AG08395 (cell line): ENCODE measurements around the gene TET2.

Experiments used
- DNase-seq: peaks from one replicate; pipeline ENCODE4 v3.0.0; 2012; ENCODE audit warnings: mixed read lengths, low spot score

The TET2 gene

GRCh38 chr4:105140684-105141490 is 5.8 kb upstream of the TET2 start:
- peak; percentile 32 for DNase-seq

- no peak for DNase-seq
Measured at GRCh38 chr4:105145156-105145902, 1.3 kb upstream of the TET2 start.

DNA sequence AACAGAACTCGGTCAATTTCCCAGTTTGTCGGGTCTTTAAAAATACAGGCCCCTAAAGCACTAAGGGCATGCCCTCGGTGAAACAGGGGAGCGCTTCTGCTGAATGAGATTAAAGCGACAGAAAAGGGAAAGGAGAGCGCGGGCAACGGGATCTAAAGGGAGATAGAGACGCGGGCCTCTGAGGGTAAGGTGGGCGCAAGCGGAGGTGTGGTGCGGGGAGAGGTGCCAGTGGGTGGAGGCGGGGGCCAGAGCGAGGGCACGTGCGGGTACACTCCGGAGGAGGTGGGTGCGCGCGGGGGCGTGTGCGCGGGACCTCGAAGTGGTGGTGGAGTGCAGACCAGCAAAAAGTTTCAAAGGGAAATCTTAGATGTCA is 787 bp upstream of the TET2 start:
- DNase-seq, result no peak

DNA sequence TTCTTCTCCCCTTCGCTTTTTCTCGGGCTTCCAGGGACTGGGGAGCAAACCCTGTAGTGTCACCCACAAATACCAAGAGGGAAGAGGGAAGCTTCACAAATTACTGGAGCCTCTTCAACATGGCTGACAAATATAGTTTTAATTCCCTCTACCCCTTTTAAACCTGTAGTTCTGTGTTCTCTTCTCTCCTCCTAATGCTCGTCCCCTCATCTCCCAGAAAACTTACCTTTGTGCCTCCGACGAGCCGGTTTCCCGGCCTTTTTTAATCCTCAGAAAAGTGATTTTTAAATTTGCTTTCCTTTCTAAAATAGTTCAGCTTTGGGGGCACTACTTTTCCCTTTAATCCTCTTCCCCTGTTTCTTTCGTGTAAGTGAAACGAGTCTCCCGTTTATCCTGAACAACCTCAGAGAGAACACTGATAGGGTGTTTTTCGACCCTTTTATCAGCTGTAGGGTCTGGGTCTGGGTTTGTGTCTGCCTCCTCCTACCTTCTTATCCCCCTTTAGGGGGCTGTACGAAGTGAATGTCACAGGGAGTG is 408 bp downstream of the TET2 start:
- DNase-seq, result no peak

DNA sequence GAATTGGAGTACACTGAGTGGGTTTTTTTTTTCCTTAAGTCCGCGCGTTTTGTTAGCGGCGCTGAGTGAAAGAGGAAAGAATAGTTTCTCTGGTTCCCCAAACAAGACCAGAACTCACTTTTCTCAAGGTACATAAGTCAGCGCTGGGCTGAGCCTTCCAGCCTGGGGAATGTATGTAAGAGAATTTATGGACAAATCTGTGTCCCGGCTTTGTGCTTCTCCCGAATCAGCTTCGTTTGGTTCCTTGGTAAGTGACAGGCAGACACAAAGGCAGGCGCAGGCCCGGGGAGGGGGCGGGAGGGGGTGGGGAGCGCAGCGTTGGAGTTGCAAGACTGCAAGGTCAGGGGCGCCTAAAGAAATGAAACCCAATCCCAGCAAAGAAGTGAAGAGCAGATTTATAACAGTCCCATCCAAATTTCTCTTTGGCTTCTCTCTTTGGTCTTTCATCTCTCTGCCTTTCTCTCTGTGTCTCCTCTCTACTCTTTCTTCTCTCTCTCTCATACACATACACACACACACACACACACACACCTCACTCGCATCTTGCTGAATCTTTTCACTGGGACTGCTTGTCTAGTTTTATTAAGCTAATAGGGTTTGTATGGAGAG is 981 bp downstream of the TET2 start:
- peak; percentile 14 for DNase-seq

DNA sequence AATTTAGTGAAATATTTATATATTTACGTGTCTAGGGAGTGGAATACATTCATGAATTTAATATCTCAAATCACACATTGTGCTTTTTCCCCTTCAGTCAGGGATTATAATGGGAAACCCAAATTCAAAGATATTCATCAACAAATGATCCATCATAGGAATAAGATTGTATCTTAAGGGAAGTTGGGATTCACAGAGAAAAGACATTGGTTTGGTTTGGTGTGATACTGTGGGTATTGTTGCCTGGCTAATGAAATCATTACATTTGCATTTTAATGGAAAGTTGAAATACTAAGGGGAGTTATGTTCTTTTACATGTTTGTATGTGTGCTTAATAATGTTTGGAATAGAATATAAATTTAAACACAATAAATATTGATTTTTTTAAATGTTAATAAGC is 1.7 kb downstream of the TET2 start:
- DNase-seq, result no peak

DNA sequence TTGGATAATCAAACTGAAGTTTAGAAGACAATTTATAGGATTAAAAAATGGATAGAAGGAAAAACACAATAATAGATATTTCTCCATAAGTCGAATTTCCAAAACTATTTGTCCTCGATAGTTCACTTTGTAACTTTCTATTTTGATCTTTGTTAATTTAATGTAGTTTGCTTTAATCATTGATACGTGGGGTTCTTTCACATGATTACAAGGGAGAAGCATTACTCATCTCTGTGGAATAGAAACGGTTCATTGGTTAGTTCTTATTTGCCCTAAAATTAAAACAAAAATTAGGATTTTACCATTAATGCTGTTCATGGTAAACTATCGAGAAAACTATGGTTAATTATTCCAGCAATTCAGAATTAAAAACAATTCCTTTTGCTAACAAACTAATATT is 2.1 kb downstream of the TET2 start:
- no peak for DNase-seq

- DNase-seq, result no peak
Measured at GRCh38 chr4:105149771-105150170, 3.1 kb downstream of the TET2 start.

GRCh38 chr4:105150503-105150902 is 3.8 kb downstream of the TET2 start:
- no peak for DNase-seq

GRCh38 chr4:105153749-105154148 is 7.1 kb downstream of the TET2 start:
- DNase-seq, result no peak

- DNase-seq, result no peak
Measured at GRCh38 chr4:105154576-105154975, 7.9 kb downstream of the TET2 start.

DNA sequence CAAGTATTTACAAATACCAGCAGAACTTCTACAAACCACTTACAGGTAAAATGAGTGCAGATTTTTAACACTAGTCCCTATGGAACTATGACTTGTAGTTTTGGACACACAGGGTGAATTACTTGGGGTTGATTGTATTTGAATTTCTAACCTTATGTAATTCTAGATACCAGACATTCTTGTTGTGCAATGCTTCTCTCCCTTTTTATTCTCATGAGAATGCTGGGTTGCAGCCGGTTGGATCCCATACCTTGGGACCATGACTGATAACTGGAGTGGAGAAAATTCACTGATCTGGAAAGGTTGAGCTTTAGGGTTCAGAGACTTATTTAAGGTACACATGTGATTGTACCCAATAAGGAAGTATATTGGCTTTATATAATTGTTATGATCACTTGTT is 8.8 kb downstream of the TET2 start:
- no peak for DNase-seq

DNA sequence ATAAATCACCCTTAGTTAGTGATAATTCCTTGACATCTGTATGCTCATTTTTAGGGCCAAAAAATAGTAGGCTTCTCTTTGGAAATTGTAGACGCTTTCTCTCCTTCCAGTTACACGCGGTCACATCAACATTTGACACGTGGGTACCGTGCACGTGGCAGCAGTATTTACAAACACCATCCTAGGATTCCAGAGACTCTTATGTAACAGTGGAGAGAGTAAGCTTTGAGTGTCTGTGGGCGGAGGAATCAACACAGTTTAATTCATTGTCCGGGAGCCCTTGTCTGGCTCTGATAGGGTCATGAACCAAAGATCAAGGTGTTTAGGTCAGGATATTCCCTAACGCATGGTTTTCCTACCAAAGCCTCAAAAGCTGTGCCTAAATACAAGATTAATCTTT is 12.2 kb downstream of the TET2 start:
- peak; percentile 34 for DNase-seq

DNA sequence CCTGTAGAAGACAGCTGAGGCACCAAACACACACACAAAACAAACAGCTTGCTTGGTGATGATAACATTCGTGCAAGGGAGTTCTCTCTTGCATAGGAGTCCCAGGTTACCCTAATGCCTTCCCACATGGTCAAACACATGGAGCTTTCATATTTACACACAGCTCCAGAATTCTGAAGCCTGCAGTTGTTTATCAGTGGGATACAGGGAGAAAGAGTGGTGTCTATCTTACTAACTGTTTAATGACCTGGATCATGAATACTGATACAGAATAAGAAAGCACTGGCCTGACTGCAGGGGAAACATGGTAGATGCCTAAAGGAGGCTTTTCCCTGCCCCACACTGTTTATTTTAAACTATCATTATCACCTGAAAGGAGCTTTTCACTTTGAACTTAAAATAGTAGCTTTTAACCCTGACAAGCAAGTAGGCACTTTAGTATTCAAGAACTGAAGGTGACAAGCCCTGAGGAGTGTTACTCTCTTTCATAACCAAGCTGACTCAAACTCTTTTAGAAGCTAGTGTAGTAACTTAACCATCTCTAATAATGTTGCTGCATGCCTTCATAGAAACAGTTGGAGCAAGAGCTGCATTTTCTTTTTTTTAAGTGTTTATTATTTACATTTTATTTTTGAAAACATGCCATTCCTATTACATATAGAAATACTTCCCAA is 15.6 kb downstream of the TET2 start:
- no peak for DNase-seq

DNA sequence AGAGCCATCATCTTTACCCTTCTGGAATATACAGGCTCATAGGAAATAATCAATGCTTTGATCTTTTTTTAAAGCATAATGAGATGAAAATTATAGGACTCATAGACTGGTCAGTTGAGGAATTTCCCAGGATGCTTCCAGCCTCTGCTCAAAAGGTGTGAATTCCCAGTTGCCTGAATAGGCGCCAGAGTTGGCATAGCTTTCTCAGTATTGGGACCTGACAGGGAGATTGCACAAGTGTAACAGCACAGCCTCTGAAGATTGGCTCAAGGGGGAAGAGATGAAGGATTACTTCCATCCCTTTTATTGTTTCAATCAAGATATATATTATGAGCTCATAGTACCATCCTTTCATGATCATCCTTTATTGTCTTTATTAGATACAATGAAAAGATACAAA is 17.9 kb downstream of the TET2 start:
- DNase-seq, result no peak

- DNase-seq, result no peak
Measured at GRCh38 chr4:105166066-105166465, 19.4 kb downstream of the TET2 start.

DNA sequence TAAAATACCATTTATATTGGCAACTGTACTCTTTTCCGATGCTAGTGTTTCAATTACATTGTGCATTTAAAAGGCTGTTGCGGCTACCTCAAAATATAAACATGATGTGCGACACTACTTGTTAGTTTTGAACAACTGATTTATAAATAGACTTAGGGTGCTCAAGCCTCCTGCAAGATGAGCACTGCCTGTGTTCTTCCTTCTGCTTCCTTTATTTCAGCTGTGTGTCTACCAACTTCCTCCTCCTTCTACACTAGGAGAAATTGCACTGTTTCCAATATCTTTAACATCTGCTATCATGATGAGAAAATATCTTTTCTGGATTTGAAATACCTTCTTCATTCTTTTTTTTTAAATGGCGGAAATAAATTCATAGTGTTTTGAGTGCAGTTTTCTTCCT is 24.0 kb downstream of the TET2 start:
- DNase-seq, result no peak

GRCh38 chr4:105171912-105172311 is 25.2 kb downstream of the TET2 start:
- no peak for DNase-seq

DNA sequence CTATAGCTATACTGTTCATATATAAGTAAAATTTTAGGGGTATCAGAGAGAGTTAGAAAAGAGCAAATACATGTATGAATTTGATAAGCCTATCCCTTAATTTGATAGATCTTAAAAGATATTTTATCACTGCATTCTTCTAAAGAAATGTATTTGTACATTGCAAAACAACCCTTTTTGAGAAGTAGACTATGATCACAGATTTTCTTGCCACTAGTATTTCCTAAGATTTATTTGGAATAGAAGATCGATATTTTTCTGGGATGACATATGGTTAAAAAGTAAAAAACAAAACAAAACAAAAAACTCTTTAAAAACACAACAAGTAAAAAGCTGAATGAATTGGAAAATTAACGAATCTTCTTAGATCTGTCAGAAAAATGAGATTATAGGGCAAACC is 27.4 kb downstream of the TET2 start:
- DNase-seq, result no peak

- DNase-seq, result no peak
Measured at GRCh38 chr4:105179539-105180401, 33.1 kb downstream of the TET2 start.

DNA sequence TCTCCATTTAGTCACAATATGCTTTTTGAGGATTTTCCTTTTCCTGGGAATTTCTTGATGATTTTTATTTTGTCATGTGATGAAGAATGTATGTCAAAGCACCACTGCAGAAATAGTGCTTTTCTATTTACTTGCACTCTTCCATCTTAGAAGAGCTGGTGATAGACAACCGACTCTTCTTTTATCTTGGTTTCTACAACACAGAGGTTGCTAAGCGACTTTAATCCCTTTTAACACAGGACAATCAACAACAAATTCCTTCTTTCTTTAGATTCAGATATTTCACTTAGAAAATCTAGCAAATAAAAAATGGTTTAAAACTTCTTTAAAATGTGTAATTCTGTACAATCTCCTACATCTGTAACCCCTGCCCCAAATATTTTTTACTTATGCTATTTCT is 34.6 kb downstream of the TET2 start:
- DNase-seq, result no peak
